HG02610 (cell line): ENCODE data around the gene TMEM62.
"Not testable (repeated sequence)": the region's sequence is repeated elsewhere in the genome, so short reads cannot be mapped to it uniquely, and the experiment has no call there.

Experiments
- ATAC-seq: cut with Tn5 transposase; IDR thresholded peaks from one replicate; pipeline ENCODE4 v1.9.1; 2021; ENCODE audit warnings: mild to moderate bottlenecking, moderate library complexity; ENCODE audit not compliant: unreplicated experiment

Gene TMEM62

GRCh38 chr15:43118829-43119228, 14.6 kb upstream of the TMEM62 start:
- peak; percentile 44 for ATAC-seq

- no peak for ATAC-seq
Observed at GRCh38 chr15:43121863-43122262, 11.5 kb upstream of the TMEM62 start.

- ATAC-seq = no peak
Observed at GRCh38 chr15:43125100-43125661, 8.2 kb upstream of the TMEM62 start.

GRCh38 chr15:43126356-43126755, 7.0 kb upstream of the TMEM62 start:
- ATAC-seq = no peak

- ATAC-seq = no peak
Observed at GRCh38 chr15:43127752-43128151, 5.6 kb upstream of the TMEM62 start.

- not testable (repeated sequence) for ATAC-seq
Observed at GRCh38 chr15:43128174-43128979, 5.0 kb upstream of the TMEM62 start.

GRCh38 chr15:43128980-43129335, 4.4 kb upstream of the TMEM62 start:
- ATAC-seq = no peak

- ATAC-seq = no peak
Observed at GRCh38 chr15:43132830-43133429, 456 bp upstream of the TMEM62 start.

- ATAC-seq = peak; percentile 5
Observed at GRCh38 chr15:43134157-43134635, 810 bp downstream of the TMEM62 start.

GRCh38 chr15:43135351-43135750, 2.0 kb downstream of the TMEM62 start:
- ATAC-seq = no peak

- no peak for ATAC-seq
Observed at GRCh38 chr15:43143203-43143941, 10.0 kb downstream of the TMEM62 start.

- no peak for ATAC-seq
Observed at GRCh38 chr15:43144512-43144911, 11.1 kb downstream of the TMEM62 start.

GRCh38 chr15:43146184-43146583, 12.8 kb downstream of the TMEM62 start:
- no peak for ATAC-seq

GRCh38 chr15:43150191-43150929, 17.0 kb downstream of the TMEM62 start:
- ATAC-seq = no peak

GRCh38 chr15:43151688-43152087, 18.3 kb downstream of the TMEM62 start:
- ATAC-seq = no peak

- no peak for ATAC-seq
Observed at GRCh38 chr15:43153269-43153668, 19.9 kb downstream of the TMEM62 start.

- ATAC-seq = no peak
Observed at GRCh38 chr15:43165801-43166325, 32.5 kb downstream of the TMEM62 start.

GRCh38 chr15:43167261-43167660, 33.9 kb downstream of the TMEM62 start:
- not testable (repeated sequence) for ATAC-seq

GRCh38 chr15:43168192-43169107, 35.1 kb downstream of the TMEM62 start:
- no peak for ATAC-seq
